Measurements from ENCODE around the gene PARP15.

- TF ChIP-seq ZNF274 (IDR thresholded peaks at IDR 0.05; ENCODE audit: low read depth, low read length) (no peak), YY1 (IDR thresholded peaks at IDR 0.05; ENCODE audit: insufficient read depth, insufficient read length) (no peak), SUZ12 (IDR thresholded peaks at IDR 0.05; ENCODE audit: extremely low read depth, insufficient read depth, insufficient read length) (no peak)
These were observed 102.5 kb downstream of the PARP15 start for GRCh38 chr3:122679882-122680474.

All from NT2/D1 (cell line).